HepG2 (cell line): ENCODE data around the gene RNASE7. TPM values are rescaled to one million over a fixed set of nuclear protein-coding genes. Genes with fewer than 3 reads are reported as not detected.

Source experiments
- ATAC-seq: fragments of 200-7000 bp; cut with Tn5 transposase; 3 replicates; pipeline ENCODE4 v1.9.1; 2020; ENCODE audit warnings: mild to moderate bottlenecking, moderate library complexity
- BruUV-seq: library from RNA; stranded (reverse); fragments of 400-500 nt; replicated peaks from 2 replicates; lab custom pipeline; 2021; lab: Mats Ljungman, UMichigan
- CTCF ChIA-PET: fragments of 300-600 bp; formaldehyde crosslinking; extraction: SDS; loops from one replicate; lab custom pipeline; 2021; ENCODE audit warnings: low total read pairs, inconsistent platforms, low intra/inter-chr PET ratio; lab: Yijun Ruan, JAX
- POLR2A ChIA-PET: fragments of 350-600 bp; sonication (Branson Sonifier 250); formaldehyde crosslinking; loops from one replicate; lab custom pipeline; 2020; ENCODE audit warnings: antibody characterized with exemption, inconsistent platforms; lab: Yijun Ruan, JAX
- DNase-seq: peaks from one replicate; pipeline ENCODE4 v3.0.0-alpha.2; 2015; ENCODE audit warnings: low spot score
- FAIRE-seq: peaks from 3 replicates; lab custom pipeline; 2011; peaks lifted over from hg19 to GRCh38; lab: Jason Lieb, UNC
- H2AFZ ChIP-seq: one replicate; pipeline ENCODE4 v1.6.1; 2011; ENCODE audit warnings: low read length, inconsistent platforms
- H3K27ac ChIP-seq: fragments of 300-600 bp; 3 replicates; pipeline ENCODE4 v1.8.0; 2011; ENCODE audit warnings: mixed run types, mild to moderate bottlenecking, mixed read lengths, low read length, inconsistent platforms; ENCODE audit not compliant: insufficient read depth; ENCODE audit errors: extremely low read length
- H3K27me3 ChIP-seq, 2 experiments: fragments of 200-600 bp in 1 of 2; 2 replicates in 1 of 2; 3 replicates in 1 of 2; pipeline versions ENCODE4 v1.6.0 to v1.8.0; 2011; ENCODE audit warnings: low read length in 2 of 2, mild to moderate bottlenecking in 2 of 2, moderate library complexity in 2 of 2, inconsistent platforms in 1 of 2; ENCODE audit not compliant: insufficient read depth in 2 of 2, control insufficient read depth in 1 of 2
- H3K36me3 ChIP-seq, 2 experiments: fragments of 200-600 bp in 1 of 2; replicated peaks in 1 of 2; 2 replicates in 1 of 2; 3 replicates in 1 of 2; pipeline versions ENCODE4 v1.5.1 to v1.8.0; 2011; ENCODE audit warnings: low read length in 2 of 2, inconsistent platforms in 1 of 2; ENCODE audit not compliant: insufficient read depth in 2 of 2, control insufficient read depth in 1 of 2
- H3K4me1 ChIP-seq: 2 replicates; pipeline ENCODE4 v1.5.1; 2012; ENCODE audit warnings: low read length, inconsistent platforms; ENCODE audit not compliant: insufficient read depth
- H3K4me2 ChIP-seq: 2 replicates; pipeline ENCODE4 v1.6.0; 2011; ENCODE audit warnings: low read depth, low read length, inconsistent platforms
- H3K4me3 ChIP-seq, 3 experiments: fragments of 200-600 bp in 1 of 3; sonication (generic), shearing (Covaris generic) in 1 of 3; replicated peaks in 1 of 3; 2 replicates each; pipeline ENCODE4 v1.5.1; 2011 to 2016; ENCODE audit warnings: low read length in 3 of 3, inconsistent platforms in 2 of 3, low read depth in 2 of 3, mild to moderate bottlenecking in 2 of 3, control low read depth in 1 of 3, mixed read lengths in 1 of 3; ENCODE audit not compliant: insufficient read depth in 1 of 3
- H3K79me2 ChIP-seq: one replicate; pipeline ENCODE4 v1.6.1; 2011; ENCODE audit warnings: low read length, inconsistent platforms; ENCODE audit not compliant: insufficient read depth
- H3K9ac ChIP-seq: 2 replicates; pipeline ENCODE4 v1.6.0; 2011; ENCODE audit warnings: mild to moderate bottlenecking, low read depth, low read length, inconsistent platforms; ENCODE audit not compliant: insufficient read depth
- H3K9me3 ChIP-seq: 2 replicates; pipeline ENCODE4 v1.5.1; 2012; ENCODE audit warnings: mild to moderate bottlenecking, low read length
- H4K20me1 ChIP-seq: 2 replicates; pipeline ENCODE4 v1.6.0; 2011; ENCODE audit warnings: inconsistent platforms, mild to moderate bottlenecking, low read length, moderate library complexity; ENCODE audit not compliant: insufficient read depth
- NONO ChIP-seq, 2 experiments: fragments of 450-650 bp in 1 of 2; sonication (generic) in 1 of 2; formaldehyde crosslinking in 1 of 2; IDR thresholded peaks in 1 of 2; conservative IDR thresholded peaks in 1 of 2; 2 replicates each; pipeline versions ENCODE4 v1.6.1 to v1.8.0; 2017 to 2022; ENCODE audit warnings: mild to moderate bottlenecking in 1 of 2, missing genetic modification reagents in 1 of 2, moderate library complexity in 1 of 2
- RBM22 ChIP-seq: fragments of 200-400 bp; formaldehyde crosslinking; optimal IDR thresholded peaks from 2 replicates; pipeline ENCODE3; 2017; ENCODE audit warnings: mild to moderate bottlenecking, low read length, moderate library complexity
- ZC3H13 ChIP-seq: sonication (generic); formaldehyde crosslinking; IDR thresholded peaks from 2 replicates; pipeline ENCODE4 v1.8.1; 2023; ENCODE audit warnings: mild to moderate bottlenecking, missing genetic modification reagents, moderate library complexity
- ZNF484 ChIP-seq: sonication (generic); formaldehyde crosslinking; IDR thresholded peaks from 2 replicates; pipeline ENCODE4 v1.5.1; 2020; ENCODE audit warnings: mild to moderate bottlenecking, low read depth, missing genetic modification reagents, borderline replicate concordance
- WGBS: methylation state at CpG from one replicate; pipeline ENCODE4 v1.1.6; 2017; ENCODE audit warnings: low lambda C conversion rate; 5-methylcytosine and 5-hydroxymethylcytosine counted together
- in situ Hi-C: cut with HindIII; loops from 2 replicates; pipeline ENCODE4 v1.10.0; 2017; ENCODE audit warnings: low pct_unique_long_range_greater_than_20kb; ENCODE audit not compliant: extremely low pct_ligation_motif_present
- intact Hi-C: fragments of 100-400 bp; cut with micrococcal nuclease; formaldehyde crosslinking; loops from one replicate; pipeline ENCODE4 v1.10.0; 2022; ENCODE audit not compliant: unreplicated experiment
- polyA plus RNA-seq, 8 experiments: library from polyadenylated mRNA; depleted of rRNA in 3 of 8; stranded (reverse) in 7 of 8; unstranded in 1 of 8; fragments of >200 nt; fragmentation: Illumina TruSeq in 4 of 8; extraction: Trizol in 4 of 8; gene quantifications; 2 replicates each; pipeline versions ENCODE4 v1.2.1 to v1.2.3, GENCODE V29; 2011 to 2016; ENCODE audit warnings: low read depth in 4 of 8, missing spikeins in 1 of 8, mixed read lengths in 1 of 8; ENCODE audit not compliant: insufficient read depth in 1 of 8
- total RNA-seq, 5 experiments: library from RNA; depleted of rRNA; stranded (reverse); fragments of >200 nt; fragmentation: Illumina TruSeq; extraction: Trizol; gene quantifications; 2 replicates each; pipeline ENCODE4 v1.2.3, GENCODE V29; 2016; ENCODE audit warnings: low read depth in 1 of 5
- TF ChIP-seq, protein P1 (sequence below): sonication (generic); formaldehyde crosslinking; IDR thresholded peaks from 2 replicates; pipeline ENCODE4 v1.8.1; 2023; ENCODE audit warnings: mild to moderate bottlenecking, inconsistent platforms, moderate library complexity, missing genetic modification reagents, borderline replicate concordance

Gene RNASE7
- total and polyA plus RNA-seq, 2 of the 13 experiments (the other 11 are each of a cell fraction or from before 2014, with no cell fraction given): 0.04 TPM; not detected in 1

DNA sequence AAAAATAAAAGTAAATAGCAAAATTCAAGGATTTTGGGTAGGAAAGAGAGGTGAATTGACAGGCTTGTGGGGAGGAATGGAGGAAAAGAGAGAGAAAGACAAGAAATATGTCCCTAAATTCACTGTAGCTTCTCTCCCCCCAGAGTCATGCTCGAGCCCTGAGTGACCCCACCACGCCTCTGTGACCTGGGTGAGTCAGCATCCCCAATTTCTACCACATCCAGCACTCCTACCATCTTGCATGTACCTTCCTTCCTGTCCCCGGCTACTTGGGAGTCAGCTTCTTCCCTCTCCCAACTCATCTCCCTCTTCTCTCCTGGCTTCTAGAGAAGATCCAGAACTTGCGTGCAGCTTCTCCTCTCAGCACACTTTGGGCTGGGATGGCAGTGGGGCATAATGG lies 46.5 kb downstream of the RNASE7 start:
- no peak overlapping the region for H3K9ac ChIP-seq
- intact Hi-C loops: no loop called here
- ATAC-seq (no peak), DNase-seq (no peak), FAIRE-seq (no peak)
- no peak overlapping the region for H2AFZ ChIP-seq
- WGBS: 95% methylated on average over 4 of the region's 4 CpGs
- peaks cover 23% of the 10 kb centered on the region for H3K4me1 ChIP-seq
- ChIA-PET CTCF (interaction anchor here (1.5 to 12.2 kb wide), 4 partner anchors 17 to 75 kb away, joined by 3 to 320 read pairs (median 106); partner anchors contain the start of gene ARHGEF40), POLR2A (interaction anchor here (0.9 to 5.8 kb wide), 7 partner anchors 9 to 74 kb away, joined by 3 to 52 read pairs (median 16); partner anchors contain the start of gene ARHGEF40)
- no peaks in the 10 kb centered on the region for H3K27me3 ChIP-seq
- in situ Hi-C loops: no loop called here
- no peaks in the 10 kb centered on the region for H3K9me3 ChIP-seq
- no peak overlapping the region for H3K4me3 ChIP-seq
- peaks cover 48 to 73% of the 10 kb centered on the region in 2 experiments for H3K36me3 ChIP-seq
- H3K79me2 ChIP-seq: no peaks in the 10 kb centered on the region
- TF ChIP-seq RBM22 (peak; percentile 71), ZC3H13 (0 out of 2 replicates have a peak, but pooled peaks have one; percentile 44), NONO (IDR thresholded peaks at IDR 0.05) (no peak), NONO (CRISPR knock-in tag; conservative IDR thresholded peaks at IDR 0.05) (peak; percentile 47; the same call in 1 of the 2 replicates)
- TF ChIP-seq, protein P1, sequence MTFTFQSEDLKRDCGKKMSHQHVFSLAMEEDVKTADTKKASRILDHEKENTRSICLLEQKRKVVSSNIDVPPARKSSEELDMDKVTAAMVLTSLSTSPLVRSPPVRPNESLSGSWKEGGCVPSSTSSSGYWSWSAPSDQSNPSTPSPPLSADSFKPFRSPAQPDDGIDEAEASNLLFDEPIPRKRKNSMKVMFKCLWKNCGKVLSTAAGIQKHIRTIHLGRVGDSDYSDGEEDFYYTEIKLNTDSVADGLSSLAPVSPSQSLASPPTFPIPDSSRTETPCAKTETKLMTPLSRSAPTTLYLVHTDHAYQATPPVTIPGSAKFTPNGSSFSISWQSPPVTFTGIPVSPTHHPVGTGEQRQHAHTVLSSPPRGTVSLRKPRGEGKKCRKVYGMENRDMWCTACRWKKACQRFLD (CRISPR knock-in tag): no peak
- no peak overlapping the region for H3K4me2 ChIP-seq
- no TSS peak for BruUV-seq
- H4K20me1 ChIP-seq: peaks cover 1% of the 10 kb centered on the region; the same call in 1 of the 2 replicates
- H3K27ac ChIP-seq: no peak overlapping the region

DNA sequence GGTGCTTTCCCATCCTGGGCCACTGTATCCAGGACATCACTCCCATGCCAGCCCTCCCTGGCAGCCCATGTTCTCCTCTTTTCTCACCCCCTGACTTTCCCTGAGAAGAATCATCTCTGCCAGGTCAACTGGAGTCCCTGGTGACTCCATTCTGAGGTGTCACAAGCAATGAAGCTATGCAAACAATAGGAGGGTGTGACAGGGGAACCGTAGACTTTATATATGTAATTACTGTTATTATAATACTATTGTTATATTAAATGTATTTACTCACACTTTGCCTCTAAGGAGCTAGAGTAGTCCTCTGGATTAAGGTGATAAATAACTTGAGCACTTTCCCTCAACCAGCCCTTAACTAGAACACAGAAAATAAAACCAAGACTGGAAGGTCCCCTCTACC lies 47.1 kb downstream of the RNASE7 start:
- no peaks in the 10 kb centered on the region for H3K27me3 ChIP-seq
- peaks cover 23% of the 10 kb centered on the region for H3K4me1 ChIP-seq
- H3K9me3 ChIP-seq: no peaks in the 10 kb centered on the region
- no peak overlapping the region for H3K4me2 ChIP-seq
- H3K79me2 ChIP-seq: peaks cover 2% of the 10 kb centered on the region
- peaks cover 7% of the 10 kb centered on the region; the same call in 1 of the 2 replicates for H4K20me1 ChIP-seq
- no peak overlapping the region for H3K4me3 ChIP-seq
- H3K27ac ChIP-seq: no peak overlapping the region
- FAIRE-seq: no peak
- no peak for TF ChIP-seq ZNF484 (CRISPR knock-in tag)
- peak; percentile 4 for TF ChIP-seq RBM22
- TF ChIP-seq, all 625 proteins: peak for 1
- Histone ChIP-seq H3K9ac (no peak overlapping the region), H2AFZ (no peak overlapping the region), H3K36me3 (peaks cover 46 to 70% of the 10 kb centered on the region in 2 experiments)
- intact Hi-C loops (no loop called here), in situ Hi-C loops (no loop called here)
- POLR2A ChIA-PET: interaction anchor here (0.8 to 5.8 kb wide), 11 partner anchors 8 to 92 kb away, joined by 3 to 52 read pairs (median 7); partner anchors contain the start of gene ARHGEF40
- WGBS: 91% methylated on average over 1 of the region's 1 CpG
- ATAC-seq (no peak), DNase-seq (no peak)
- BruUV-seq: no TSS peak
- CTCF ChIA-PET: interaction anchor here (1.5 to 12.2 kb wide), 5 partner anchors 17 to 75 kb away, joined by 3 to 320 read pairs (median 38); partner anchors contain the start of gene ARHGEF40
